Activated T-cell treated with anti-CD3 and anti-CD28 coated beads for 48 hours (primary cell): ENCODE results near the gene PREX1.

ENCODE experiments used
- DNase-seq: peaks from one replicate; pipeline ENCODE4 v3.0.0-alpha.2; 2020; ENCODE audit warnings: low read depth

The PREX1 gene

GRCh38 chr20:48717095-48717672 is 110.6 kb downstream of the PREX1 start:
- no peak for DNase-seq

GRCh38 chr20:48716541-48716940 is 111.3 kb downstream of the PREX1 start:
- DNase-seq = no peak

GRCh38 chr20:48716086-48716485 is 111.7 kb downstream of the PREX1 start:
- peak; percentile 47 for DNase-seq

GRCh38 chr20:48714764-48715163 is 113.0 kb downstream of the PREX1 start:
- DNase-seq = no peak

GRCh38 chr20:48711696-48712464 is 115.9 kb downstream of the PREX1 start:
- no peak for DNase-seq

GRCh38 chr20:48711044-48711428 is 116.8 kb downstream of the PREX1 start:
- no peak for DNase-seq

GRCh38 chr20:48710341-48711043 is 117.3 kb downstream of the PREX1 start:
- DNase-seq = no peak

- DNase-seq = no peak
Observed at GRCh38 chr20:48709744-48710143, 118.1 kb downstream of the PREX1 start.

GRCh38 chr20:48709058-48709691 is 118.6 kb downstream of the PREX1 start:
- DNase-seq = no peak

GRCh38 chr20:48708630-48709029 is 119.2 kb downstream of the PREX1 start:
- DNase-seq = no peak

- no peak for DNase-seq
Observed at GRCh38 chr20:48708116-48708515, 119.7 kb downstream of the PREX1 start.

GRCh38 chr20:48706710-48707365 is 121.0 kb downstream of the PREX1 start:
- no peak for DNase-seq

GRCh38 chr20:48706116-48706656 is 121.6 kb downstream of the PREX1 start:
- no peak for DNase-seq

GRCh38 chr20:48705240-48706115 is 122.3 kb downstream of the PREX1 start:
- DNase-seq = no peak

- no peak for DNase-seq
Observed at GRCh38 chr20:48704761-48705160, 123.0 kb downstream of the PREX1 start.

GRCh38 chr20:48703511-48704219 is 124.1 kb downstream of the PREX1 start:
- no peak for DNase-seq

- no peak for DNase-seq
Observed at GRCh38 chr20:48703107-48703506, 124.7 kb downstream of the PREX1 start.

- no peak for DNase-seq
Observed at GRCh38 chr20:48702455-48702913, 125.3 kb downstream of the PREX1 start.

- DNase-seq = no peak
Observed at GRCh38 chr20:48701702-48702101, 126.1 kb downstream of the PREX1 start.
